HG02870 (cell line): Measurements from ENCODE around the gene RNF20.
"Not testable (repeated sequence)": the region's sequence is repeated elsewhere in the genome, so short reads cannot be mapped to it uniquely, and the experiment has no call there.

Experiments used
- ATAC-seq: cut with Tn5 transposase; IDR thresholded peaks from one replicate; pipeline ENCODE4 v1.9.1; 2021; ENCODE audit warnings: mild to moderate bottlenecking, moderate library complexity; ENCODE audit not compliant: unreplicated experiment

Gene RNF20

GRCh38 chr9:101533334-101534204, at the start of gene RNF20:
Gene RNF20, plus strand, starts transcription at chr9:101533853. Its CDS starts 1,571 bp downstream, at chr9:101535424.
- peak; percentile 97 for ATAC-seq

GRCh38 chr9:101484046-101484445, 49.6 kb upstream of the RNF20 start:
- no peak for ATAC-seq

GRCh38 chr9:101485924-101486692, 47.5 kb upstream of the RNF20 start:
- ATAC-seq = no peak

GRCh38 chr9:101486693-101487442, 46.8 kb upstream of the RNF20 start:
- no peak for ATAC-seq

GRCh38 chr9:101487443-101487840, 46.2 kb upstream of the RNF20 start:
- ATAC-seq = no peak

GRCh38 chr9:101495810-101496209, 37.8 kb upstream of the RNF20 start:
- ATAC-seq = no peak

GRCh38 chr9:101498323-101498722, 35.3 kb upstream of the RNF20 start:
- no peak for ATAC-seq

GRCh38 chr9:101504188-101504587, 29.5 kb upstream of the RNF20 start:
- ATAC-seq = no peak

GRCh38 chr9:101508211-101508610, 25.4 kb upstream of the RNF20 start:
- no peak for ATAC-seq

GRCh38 chr9:101509572-101509971, 24.1 kb upstream of the RNF20 start:
- no peak for ATAC-seq

GRCh38 chr9:101510459-101510858, 23.2 kb upstream of the RNF20 start:
- no peak for ATAC-seq

- ATAC-seq = no peak
Observed at GRCh38 chr9:101511009-101511408, 22.6 kb upstream of the RNF20 start.

- ATAC-seq = no peak
Observed at GRCh38 chr9:101512116-101512515, 21.5 kb upstream of the RNF20 start.

GRCh38 chr9:101513351-101513750, 20.3 kb upstream of the RNF20 start:
- no peak for ATAC-seq

- ATAC-seq = no peak
Observed at GRCh38 chr9:101514071-101514470, 19.6 kb upstream of the RNF20 start.

- no peak for ATAC-seq
Observed at GRCh38 chr9:101516655-101517054, 17.0 kb upstream of the RNF20 start.

GRCh38 chr9:101518489-101518888, 15.2 kb upstream of the RNF20 start:
- not testable (repeated sequence) for ATAC-seq

GRCh38 chr9:101524371-101524770, 9.3 kb upstream of the RNF20 start:
- no peak for ATAC-seq

GRCh38 chr9:101527066-101527465, 6.6 kb upstream of the RNF20 start:
- ATAC-seq = no peak

GRCh38 chr9:101528015-101528414, 5.6 kb upstream of the RNF20 start:
- no peak for ATAC-seq

GRCh38 chr9:101530076-101530711, 3.5 kb upstream of the RNF20 start:
- peak; percentile 33 for ATAC-seq
